Endothelial cell (in vitro differentiated cells): ENCODE data around the gene SQOR. TPM values are rescaled to one million over a fixed set of nuclear protein-coding genes. Genes with fewer than 3 reads are reported as not detected.

Experiments used
- DNase-seq: peaks from one replicate; pipeline ENCODE4 v3.0.0; 2021; ENCODE audit warnings: low spot score
- H3K27ac Mint-ChIP-seq: one replicate; pipeline ENCODE4 v1.8.0; 2021; ENCODE audit warnings: mixed read lengths, inconsistent platforms; ENCODE audit not compliant: unreplicated experiment
- H3K27me3 Mint-ChIP-seq: one replicate; pipeline ENCODE4 v1.8.0; 2021; ENCODE audit warnings: mild to moderate bottlenecking, moderate library complexity, mixed read lengths, inconsistent platforms; ENCODE audit not compliant: unreplicated experiment
- H3K36me3 Mint-ChIP-seq: one replicate; pipeline ENCODE4 v1.8.0; 2021; ENCODE audit warnings: mild to moderate bottlenecking, low read depth, mixed read lengths, inconsistent platforms; ENCODE audit not compliant: unreplicated experiment
- H3K4me1 Mint-ChIP-seq: one replicate; pipeline ENCODE4 v1.8.0; 2021; ENCODE audit warnings: mild to moderate bottlenecking, mixed read lengths, inconsistent platforms; ENCODE audit not compliant: unreplicated experiment
- H3K4me3 Mint-ChIP-seq: one replicate; pipeline ENCODE4 v1.8.0; 2021; ENCODE audit warnings: mild to moderate bottlenecking, mixed read lengths, inconsistent platforms; ENCODE audit not compliant: unreplicated experiment
- H3K9me3 Mint-ChIP-seq: one replicate; pipeline ENCODE4 v1.8.0; 2021; ENCODE audit warnings: mixed read lengths, inconsistent platforms; ENCODE audit not compliant: unreplicated experiment
- CTCF ChIP-seq: fragments of 200-600 bp; sonication (generic); IDR thresholded peaks from one replicate; pipeline ENCODE4 v1.5.0; 2021; ENCODE audit warnings: antibody characterized with exemption; ENCODE audit not compliant: unreplicated experiment
- total RNA-seq: library from RNA; stranded (reverse); fragmentation: NEBNext Ultra II Directional; extraction: Animal tissue kit (Norgen Biotek cat#: 25700); gene quantifications from one replicate; pipeline ENCODE4 v1.2.1, GENCODE V29; 2021; ENCODE audit not compliant: unreplicated experiment

SQOR gene
- total RNA-seq, 1 donor from 2014 or later, result 3.8 TPM

GRCh38 chr15:45650889-45651525, 16.2 kb downstream of the SQOR start:
- H3K36me3 Mint-ChIP-seq, result no peaks in the 10 kb centered on the region
- no peak overlapping the region for H3K27ac Mint-ChIP-seq
- H3K27me3 Mint-ChIP-seq, result peaks cover 2% of the 10 kb centered on the region
- peaks cover 3% of the 10 kb centered on the region for H3K9me3 Mint-ChIP-seq
- TF ChIP-seq CTCF, result no peak
- no peaks in the 10 kb centered on the region for H3K4me1 Mint-ChIP-seq
- no peak overlapping the region for H3K4me3 Mint-ChIP-seq
- DNase-seq, result no peak

GRCh38 chr15:45653702-45654424, 19.0 kb downstream of the SQOR start:
- H3K9me3 Mint-ChIP-seq, result peaks cover 8% of the 10 kb centered on the region
- no peak overlapping the region for H3K4me3 Mint-ChIP-seq
- peaks cover 4% of the 10 kb centered on the region for H3K27me3 Mint-ChIP-seq
- no peak for DNase-seq
- H3K4me1 Mint-ChIP-seq, result no peaks in the 10 kb centered on the region
- no peak for TF ChIP-seq CTCF
- no peak overlapping the region for H3K27ac Mint-ChIP-seq
- H3K36me3 Mint-ChIP-seq, result no peaks in the 10 kb centered on the region

- Mint-ChIP-seq H3K4me1 (peaks cover 3% of the 10 kb centered on the region), H3K9me3 (peaks cover 12% of the 10 kb centered on the region), H3K4me3 (no peak overlapping the region), H3K27me3 (peaks cover 6% of the 10 kb centered on the region), H3K27ac (no peak overlapping the region), H3K36me3 (peaks cover 4% of the 10 kb centered on the region)
- no peak for DNase-seq
- TF ChIP-seq CTCF, result no peak
These were observed 19.9 kb downstream of the SQOR start for GRCh38 chr15:45654749-45655148.

- no peak overlapping the region for H3K4me3 Mint-ChIP-seq
- no peak overlapping the region for H3K27ac Mint-ChIP-seq
- peaks cover 5% of the 10 kb centered on the region for H3K27me3 Mint-ChIP-seq
- peaks cover 5% of the 10 kb centered on the region for H3K4me1 Mint-ChIP-seq
- TF ChIP-seq CTCF, result no peak
- H3K36me3 Mint-ChIP-seq, result peaks cover 8% of the 10 kb centered on the region
- no peak for DNase-seq
- peaks cover 12% of the 10 kb centered on the region for H3K9me3 Mint-ChIP-seq
These were observed 22.4 kb downstream of the SQOR start for GRCh38 chr15:45657254-45657653.
